MG63 (cell line): ENCODE measurements around the gene PTPRD. TPM values are rescaled to one million over a fixed set of nuclear protein-coding genes. Genes with fewer than 3 reads are reported as not detected.

Experiments
- DNase-seq: peaks from one replicate; pipeline ENCODE4 v3.0.0-alpha.2; 2020
- H3K27me3 ChIP-seq: fragments of 250-450 bp; sonication (Bioruptor Pico); 2 replicates; pipeline ENCODE4 v1.5.1; 2020; ENCODE audit warnings: mild to moderate bottlenecking, moderate library complexity
- H3K36me3 ChIP-seq: fragments of 250-450 bp; sonication (Bioruptor Pico); 2 replicates; pipeline ENCODE4 v1.5.1; 2020; ENCODE audit warnings: mild to moderate bottlenecking, moderate library complexity
- H3K4me3 ChIP-seq: fragments of 250-450 bp; sonication (Bioruptor Pico); 2 replicates; pipeline ENCODE4 v1.5.1; 2020; ENCODE audit warnings: mild to moderate bottlenecking, moderate library complexity
- H3K9me3 ChIP-seq: fragments of 250-450 bp; sonication (Bioruptor Pico); 2 replicates; pipeline ENCODE4 v1.5.1; 2020; ENCODE audit warnings: mild to moderate bottlenecking, moderate library complexity
- total RNA-seq: library from RNA; depleted of rRNA; stranded (reverse); fragments of >200 nt; shearing (Covaris generic); gene quantifications from 2 replicates; pipeline ENCODE4 v1.2.3, GENCODE V29; 2014; ENCODE audit warnings: low replicate concordance

PTPRD gene
- total RNA-seq, 1 experiment from 2014 or later: not detected

GRCh38 chr9:8655071-8655470 is 1957.7 kb downstream of the PTPRD start:
- Histone ChIP-seq H3K4me3 (no peak overlapping the region), H3K36me3 (no peaks in the 10 kb centered on the region), H3K9me3 (no peaks in the 10 kb centered on the region), H3K27me3 (no peaks in the 10 kb centered on the region)
- DNase-seq: no peak

GRCh38 chr9:8653855-8654254 is 1958.9 kb downstream of the PTPRD start:
- no peak for DNase-seq

GRCh38 chr9:8653111-8653510 is 1959.7 kb downstream of the PTPRD start:
- Histone ChIP-seq H3K27me3 (no peaks in the 10 kb centered on the region), H3K36me3 (no peaks in the 10 kb centered on the region), H3K9me3 (no peaks in the 10 kb centered on the region), H3K4me3 (no peak overlapping the region)
- no peak for DNase-seq

More at GRCh38 chr9:8653855-8654254, 1958.9 kb downstream of the PTPRD start:
- Histone ChIP-seq H3K36me3 (no peaks in the 10 kb centered on the region), H3K4me3 (no peak overlapping the region), H3K9me3 (no peaks in the 10 kb centered on the region), H3K27me3 (no peaks in the 10 kb centered on the region)

- Histone ChIP-seq H3K9me3 (no peaks in the 10 kb centered on the region), H3K36me3 (no peaks in the 10 kb centered on the region), H3K4me3 (no peak overlapping the region), H3K27me3 (no peaks in the 10 kb centered on the region)
- DNase-seq: no peak
Measured at GRCh38 chr9:8652255-8652654, 1960.5 kb downstream of the PTPRD start.

- no peaks in the 10 kb centered on the region for H3K36me3 ChIP-seq
- no peaks in the 10 kb centered on the region for H3K27me3 ChIP-seq
- DNase-seq: no peak
- H3K9me3 ChIP-seq: no peaks in the 10 kb centered on the region
- no peak overlapping the region for H3K4me3 ChIP-seq
Measured at GRCh38 chr9:8651846-8652215, 1961.0 kb downstream of the PTPRD start.

GRCh38 chr9:8651070-8651845 is 1961.5 kb downstream of the PTPRD start:
- no peak for DNase-seq
- Histone ChIP-seq H3K27me3 (no peaks in the 10 kb centered on the region), H3K36me3 (no peaks in the 10 kb centered on the region), H3K9me3 (no peaks in the 10 kb centered on the region), H3K4me3 (no peak overlapping the region)

- no peaks in the 10 kb centered on the region for H3K36me3 ChIP-seq
- no peak for DNase-seq
- no peak overlapping the region for H3K4me3 ChIP-seq
- no peaks in the 10 kb centered on the region for H3K9me3 ChIP-seq
- no peaks in the 10 kb centered on the region for H3K27me3 ChIP-seq
Measured at GRCh38 chr9:8649807-8650206, 1963.0 kb downstream of the PTPRD start.

GRCh38 chr9:8649160-8649559 is 1963.6 kb downstream of the PTPRD start:
- H3K9me3 ChIP-seq: no peaks in the 10 kb centered on the region
- no peaks in the 10 kb centered on the region for H3K36me3 ChIP-seq
- no peak overlapping the region for H3K4me3 ChIP-seq
- DNase-seq: no peak
- H3K27me3 ChIP-seq: no peaks in the 10 kb centered on the region

GRCh38 chr9:8648271-8648845 is 1964.4 kb downstream of the PTPRD start:
- DNase-seq: no peak
- H3K4me3 ChIP-seq: no peak overlapping the region
- H3K9me3 ChIP-seq: no peaks in the 10 kb centered on the region
- H3K27me3 ChIP-seq: no peaks in the 10 kb centered on the region
- no peaks in the 10 kb centered on the region for H3K36me3 ChIP-seq

- DNase-seq: no peak
- no peak overlapping the region for H3K4me3 ChIP-seq
- no peaks in the 10 kb centered on the region for H3K36me3 ChIP-seq
- no peaks in the 10 kb centered on the region for H3K9me3 ChIP-seq
- H3K27me3 ChIP-seq: no peaks in the 10 kb centered on the region
Measured at GRCh38 chr9:8647824-8648223, 1965.0 kb downstream of the PTPRD start.

- no peak for DNase-seq
- no peak overlapping the region for H3K4me3 ChIP-seq
- H3K27me3 ChIP-seq: no peaks in the 10 kb centered on the region
- H3K9me3 ChIP-seq: no peaks in the 10 kb centered on the region
- H3K36me3 ChIP-seq: no peaks in the 10 kb centered on the region
Measured at GRCh38 chr9:8644571-8644970, 1968.2 kb downstream of the PTPRD start.

GRCh38 chr9:8643896-8644295 is 1968.9 kb downstream of the PTPRD start:
- no peaks in the 10 kb centered on the region for H3K9me3 ChIP-seq
- no peak overlapping the region for H3K4me3 ChIP-seq
- H3K27me3 ChIP-seq: no peaks in the 10 kb centered on the region
- no peak for DNase-seq
- H3K36me3 ChIP-seq: no peaks in the 10 kb centered on the region

- Histone ChIP-seq H3K27me3 (no peaks in the 10 kb centered on the region), H3K4me3 (no peak overlapping the region), H3K36me3 (no peaks in the 10 kb centered on the region), H3K9me3 (no peaks in the 10 kb centered on the region)
- DNase-seq: no peak
Measured at GRCh38 chr9:8643464-8643863, 1969.3 kb downstream of the PTPRD start.

- no peaks in the 10 kb centered on the region for H3K9me3 ChIP-seq
- no peak overlapping the region for H3K4me3 ChIP-seq
- no peak for DNase-seq
- H3K36me3 ChIP-seq: no peaks in the 10 kb centered on the region
- H3K27me3 ChIP-seq: no peaks in the 10 kb centered on the region
Measured at GRCh38 chr9:8640761-8641160, 1972.0 kb downstream of the PTPRD start.

- DNase-seq: no peak
- H3K9me3 ChIP-seq: no peaks in the 10 kb centered on the region
- H3K36me3 ChIP-seq: no peaks in the 10 kb centered on the region
- no peak overlapping the region for H3K4me3 ChIP-seq
- no peaks in the 10 kb centered on the region for H3K27me3 ChIP-seq
Measured at GRCh38 chr9:8637626-8638025, 1975.2 kb downstream of the PTPRD start.

- Histone ChIP-seq H3K9me3 (no peaks in the 10 kb centered on the region), H3K36me3 (no peaks in the 10 kb centered on the region), H3K27me3 (no peaks in the 10 kb centered on the region), H3K4me3 (no peak overlapping the region)
- no peak for DNase-seq
Measured at GRCh38 chr9:8633784-8634183, 1979.0 kb downstream of the PTPRD start.

GRCh38 chr9:8632493-8632892 is 1980.3 kb downstream of the PTPRD start:
- Histone ChIP-seq H3K36me3 (no peaks in the 10 kb centered on the region), H3K27me3 (no peaks in the 10 kb centered on the region), H3K9me3 (no peaks in the 10 kb centered on the region), H3K4me3 (no peak overlapping the region)
- DNase-seq: no peak

- no peak for DNase-seq
- Histone ChIP-seq H3K36me3 (no peaks in the 10 kb centered on the region), H3K9me3 (no peaks in the 10 kb centered on the region), H3K27me3 (no peaks in the 10 kb centered on the region), H3K4me3 (no peak overlapping the region)
Measured at GRCh38 chr9:8628791-8629190, 1984.0 kb downstream of the PTPRD start.
